Common myeloid progenitor, CD34-positive (primary cell): ENCODE measurements around the gene AGPAT3.

ENCODE experiments used
- CTCF ChIA-PET: fragments of 350-600 bp; sonication (Branson Sonifier 250); formaldehyde crosslinking; loops from one replicate; lab custom pipeline; 2021; ENCODE audit warnings: antibody characterized with exemption; lab: Charles Lee
- POLR2A ChIA-PET: fragments of 350-600 bp; sonication (Branson Sonifier 250); formaldehyde crosslinking; loops from one replicate; lab custom pipeline; 2021; ENCODE audit warnings: antibody characterized with exemption; lab: Charles Lee
- DNase-seq, 3 donors: peaks; one replicate each; pipeline versions ENCODE4 v3.0.0 to v3.0.0-alpha.2; 2013
- H3K27ac ChIP-seq, 2 experiments: 1 replicate in 1 of 2; 2 replicates in 1 of 2; pipeline ENCODE4 v1.7.0; 2013; ENCODE audit warnings: inconsistent platforms in 2 of 2, low read length in 2 of 2, mild to moderate bottlenecking in 2 of 2, low read depth in 1 of 2, moderate library complexity in 1 of 2; ENCODE audit not compliant: severe bottlenecking in 2 of 2, insufficient read depth in 1 of 2, poor library complexity in 1 of 2
- H3K27me3 ChIP-seq, 5 experiments: replicated peaks in 2 of 5; 1 replicate in 3 of 5; 2 replicates in 2 of 5; pipeline versions ENCODE4 v1.6.1 to v1.7.0; 2013; ENCODE audit warnings: low read length in 4 of 5, mild to moderate bottlenecking in 2 of 5, moderate library complexity in 2 of 5, inconsistent platforms in 1 of 5; ENCODE audit not compliant: insufficient read depth in 5 of 5, control insufficient read depth in 4 of 5
- H3K36me3 ChIP-seq, 4 experiments: 1 replicate in 2 of 4; 2 replicates in 2 of 4; pipeline versions ENCODE4 v1.6.1 to v1.7.0; 2013; ENCODE audit warnings: low read length in 3 of 4, control low read depth in 1 of 4, mild to moderate bottlenecking in 1 of 4; ENCODE audit not compliant: control insufficient read depth in 4 of 4, insufficient read depth in 4 of 4
- H3K4me1 ChIP-seq, 4 experiments: 1 replicate in 3 of 4; 2 replicates in 1 of 4; pipeline versions ENCODE4 v1.6.1 to v1.7.1; 2013; ENCODE audit warnings: low read length in 3 of 4, mild to moderate bottlenecking in 3 of 4, control low read depth in 1 of 4, inconsistent platforms in 1 of 4, moderate library complexity in 1 of 4; ENCODE audit not compliant: control insufficient read depth in 4 of 4, insufficient read depth in 4 of 4; ENCODE audit errors: control extremely low read depth in 1 of 4
- H3K4me3 ChIP-seq, 7 experiments: 1 replicate in 4 of 7; 2 replicates in 3 of 7; pipeline versions ENCODE4 v1.5.1 to v1.7.0; 2013; ENCODE audit warnings: mild to moderate bottlenecking in 7 of 7, low read length in 6 of 7, moderate library complexity in 6 of 7, inconsistent platforms in 2 of 7, low read depth in 2 of 7, control low read depth in 1 of 7; ENCODE audit not compliant: insufficient read depth in 4 of 7, control insufficient read depth in 1 of 7; ENCODE audit errors: extremely low read depth in 1 of 7
- H3K9me3 ChIP-seq, 5 experiments: 1 replicate in 4 of 5; 2 replicates in 1 of 5; pipeline versions ENCODE4 v1.6.1 to v1.7.1; 2013; ENCODE audit warnings: low read length in 4 of 5, mild to moderate bottlenecking in 2 of 5, inconsistent platforms in 1 of 5, low read depth in 1 of 5, moderate library complexity in 1 of 5; ENCODE audit not compliant: control insufficient read depth in 4 of 5, insufficient read depth in 2 of 5; ENCODE audit errors: control extremely low read depth in 1 of 5
- WGBS: methylation state at CpG from one replicate; pipeline ENCODE4 v1.1.5; 2013; ENCODE audit not compliant: insufficient coverage; 5-methylcytosine and 5-hydroxymethylcytosine counted together

Gene AGPAT3

DNA sequence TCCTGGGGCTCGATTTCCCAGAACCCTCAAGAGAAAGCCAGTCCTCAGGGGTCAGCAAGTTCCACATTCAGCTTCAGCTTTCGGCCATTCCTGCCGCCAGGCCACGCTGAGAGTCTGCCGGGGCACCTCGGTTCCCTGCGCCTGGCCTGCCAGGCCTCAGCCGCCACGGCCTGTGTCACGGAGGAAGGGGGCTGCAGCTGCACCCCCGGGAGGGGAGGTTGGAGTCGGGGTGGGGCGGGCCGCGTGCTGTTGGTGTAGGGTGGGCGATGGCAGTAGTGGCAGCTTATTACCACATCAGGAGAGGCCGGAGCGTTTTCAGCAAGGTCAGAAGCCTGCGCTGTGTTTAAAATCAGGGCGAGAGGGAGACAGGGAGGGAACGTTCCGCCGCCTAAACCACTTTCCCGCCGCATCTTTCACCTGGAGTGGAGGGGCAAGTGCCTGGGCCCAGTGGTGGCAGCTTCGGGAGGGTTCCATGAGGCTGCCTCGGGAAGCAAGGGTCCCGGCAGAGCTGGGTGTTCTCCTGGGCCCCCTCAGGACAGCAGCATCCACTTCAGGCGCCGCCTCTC lies 78.6 kb downstream of the AGPAT3 start:
- ChIA-PET CTCF (no interaction called here), POLR2A (no interaction called here)
- no peak overlapping the region for H3K4me3 ChIP-seq
- peaks cover 0 to 8% (median 4%) of the 10 kb centered on the region in 4 experiments for H3K4me1 ChIP-seq
- peaks cover 0 to 21% (median 11%) of the 10 kb centered on the region in 4 experiments for H3K36me3 ChIP-seq
- WGBS = 98% methylated on average over 29 of the region's 30 CpGs
- DNase-seq = no peak
- H3K27ac ChIP-seq = no peak overlapping the region
- no peaks in the 10 kb centered on the region for H3K27me3 ChIP-seq
- peaks cover 0 to 7% (median 0%) of the 10 kb centered on the region in 5 experiments for H3K9me3 ChIP-seq

DNA sequence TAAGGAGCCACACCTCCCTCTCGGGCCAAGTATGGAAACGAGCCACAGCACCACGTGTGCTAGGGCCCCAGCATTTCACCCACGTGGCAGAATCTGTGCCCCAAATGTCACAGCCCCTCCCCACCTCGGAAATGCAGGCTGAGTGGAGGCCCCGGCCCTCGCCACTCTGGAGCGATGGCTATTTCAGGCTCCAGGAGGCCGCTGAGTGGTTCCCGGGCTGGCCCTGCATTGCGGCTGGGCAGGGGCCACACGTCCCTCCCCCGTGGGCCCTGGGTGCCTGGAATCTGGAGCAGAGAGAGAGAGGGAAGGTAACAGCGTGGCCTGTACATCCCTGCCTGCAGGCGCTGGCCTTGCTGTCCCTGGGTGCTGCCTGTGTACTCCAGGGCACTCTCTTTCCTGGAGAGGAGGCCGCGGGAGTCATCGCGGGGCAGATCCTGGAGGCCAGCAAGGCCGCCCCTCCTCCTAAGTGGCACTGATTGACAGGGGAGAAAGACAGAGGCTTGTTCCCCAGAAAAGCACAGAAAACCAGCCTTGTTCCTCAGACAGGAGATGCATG lies 79.1 kb downstream of the AGPAT3 start:
- H3K27me3 ChIP-seq = no peaks in the 10 kb centered on the region
- CTCF ChIA-PET = interaction anchor here (0.8 kb wide), 1 partner anchor 60 kb away, joined by 3 read pairs; no protein-coding TSS in a partner anchor
- DNase-seq = no peak
- POLR2A ChIA-PET = no interaction called here
- WGBS = 98% methylated on average over 15 of the region's 20 CpGs
- H3K4me1 ChIP-seq = peaks cover 0 to 3% (median 0%) of the 10 kb centered on the region in 4 experiments
- no peak overlapping the region for H3K4me3 ChIP-seq
- peaks cover 0 to 13% (median 2%) of the 10 kb centered on the region in 5 experiments for H3K9me3 ChIP-seq
- H3K36me3 ChIP-seq = peaks cover 0 to 21% (median 14%) of the 10 kb centered on the region in 4 experiments
- H3K27ac ChIP-seq = no peak overlapping the region

DNA sequence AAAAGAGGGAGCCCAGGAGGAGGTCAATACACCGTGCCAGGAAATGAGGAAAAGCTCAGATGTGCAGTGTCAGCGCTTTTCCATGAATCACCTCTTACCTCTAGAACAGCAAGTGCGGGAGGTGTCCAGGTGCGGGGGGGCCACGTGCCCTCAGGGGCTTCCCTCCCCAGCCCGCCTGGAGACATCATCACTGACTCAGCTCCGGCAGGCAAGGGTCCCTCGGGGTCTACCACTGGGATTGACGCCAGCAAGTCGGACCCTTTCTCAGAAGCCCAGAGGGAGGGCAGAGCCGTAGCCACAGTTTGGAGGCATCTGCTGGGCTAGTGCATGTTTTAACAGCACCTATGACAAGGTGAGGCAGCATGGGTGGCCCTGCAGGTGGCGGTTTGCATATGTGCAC lies 79.7 kb downstream of the AGPAT3 start:
- WGBS = 97% methylated on average over 12 of the region's 12 CpGs
- Histone ChIP-seq H3K4me3 (no peak overlapping the region), H3K9me3 (peaks cover 0 to 16% (median 2%) of the 10 kb centered on the region in 5 experiments), H3K27ac (no peak overlapping the region), H3K27me3 (no peaks in the 10 kb centered on the region), H3K36me3 (peaks cover 0 to 22% (median 13%) of the 10 kb centered on the region in 4 experiments), H3K4me1 (peaks cover 0 to 3% (median 0%) of the 10 kb centered on the region in 4 experiments)
- DNase-seq = no peak
- POLR2A ChIA-PET = no interaction called here
- CTCF ChIA-PET = interaction anchor here (0.8 to 1.0 kb wide), 2 partner anchors 61 to 134 kb away, joined by 3 read pairs; no protein-coding TSS in a partner anchor

DNA sequence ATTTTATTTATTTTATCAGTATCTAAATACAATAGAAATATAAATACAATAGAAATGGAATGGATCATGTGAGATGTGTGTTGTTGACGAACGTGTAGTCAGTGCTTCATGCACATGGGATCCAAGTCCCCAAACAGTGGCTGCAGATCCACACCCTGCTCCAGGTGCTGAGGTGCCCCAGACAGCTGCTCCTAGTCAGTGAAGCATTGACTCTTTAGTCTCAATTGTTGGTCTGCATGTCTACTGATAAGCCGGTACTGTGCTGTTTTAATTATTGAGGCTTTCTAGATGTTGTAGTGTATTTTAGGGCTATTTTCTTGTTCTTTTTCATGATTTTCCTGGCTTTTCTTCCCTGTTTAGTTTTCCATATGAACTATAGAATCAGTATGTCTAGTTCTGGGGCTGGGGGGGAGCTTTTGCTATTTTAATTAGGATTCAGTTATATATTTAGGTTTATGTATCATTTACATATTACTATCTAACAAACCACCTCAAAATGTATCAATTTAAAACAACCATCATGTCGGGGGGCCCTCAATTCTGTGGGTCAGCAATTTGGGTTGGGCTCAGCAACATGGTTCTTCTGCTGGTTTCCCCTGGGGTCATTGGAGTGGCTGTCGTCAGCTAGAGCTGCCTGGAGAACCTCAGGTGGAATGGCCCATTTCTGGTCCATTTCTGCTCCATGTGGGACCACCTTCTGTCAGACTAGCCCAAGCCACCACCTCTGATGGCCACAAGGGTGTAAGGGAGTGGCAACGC lies 83.9 kb downstream of the AGPAT3 start:
- Histone ChIP-seq H3K27ac (no peak overlapping the region), H3K27me3 (no peaks in the 10 kb centered on the region), H3K9me3 (peaks cover 0 to 16% (median 2%) of the 10 kb centered on the region in 5 experiments), H3K4me1 (peaks cover 0 to 3% (median 0%) of the 10 kb centered on the region in 4 experiments), H3K36me3 (peaks cover 0 to 20% (median 11%) of the 10 kb centered on the region in 4 experiments), H3K4me3 (no peak overlapping the region)
- POLR2A ChIA-PET = no interaction called here
- WGBS = 97% methylated on average over 4 of the region's 6 CpGs
- CTCF ChIA-PET = interaction anchor here (0.6 to 1.2 kb wide), 3 partner anchors 8 to 19 kb away, joined by 3 to 5 read pairs (median 4); no protein-coding TSS in a partner anchor
- DNase-seq = no peak

DNA sequence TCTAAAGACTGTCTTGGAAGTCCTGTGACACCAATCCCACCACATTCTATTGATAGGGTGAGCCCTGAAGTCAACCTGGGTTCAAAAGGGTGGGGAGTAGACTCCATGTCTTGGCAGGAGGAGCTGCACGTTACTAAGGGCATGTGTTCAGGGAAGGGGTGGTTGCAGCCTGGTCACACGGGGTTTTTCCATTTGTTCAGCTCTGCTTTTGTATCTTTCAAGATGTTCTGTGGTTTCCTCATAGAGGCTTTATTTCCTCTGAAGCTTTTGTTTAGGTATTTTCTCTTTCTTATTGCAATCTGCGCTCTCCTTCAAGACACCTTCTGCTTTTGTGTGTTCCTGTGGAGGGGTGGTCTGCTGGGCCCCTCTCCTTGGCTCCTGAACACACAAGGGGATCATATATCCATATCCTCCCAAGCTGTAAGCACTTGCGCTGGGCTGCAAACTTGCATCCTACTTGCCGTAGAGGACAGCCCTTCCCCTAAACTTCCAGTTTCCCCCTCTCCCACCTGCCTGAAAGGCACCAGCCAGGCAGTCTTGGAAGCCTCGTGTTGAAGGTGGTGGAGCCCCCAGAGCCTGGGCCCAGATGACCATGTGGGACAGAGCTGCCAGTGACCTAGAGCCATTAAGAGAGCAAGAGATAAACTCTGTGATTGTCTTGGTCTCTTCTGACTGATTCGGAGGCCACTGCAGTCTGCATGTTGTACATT lies 84.6 kb downstream of the AGPAT3 start:
- ChIA-PET POLR2A (no interaction called here), CTCF (interaction anchor here (1.0 to 1.2 kb wide), 2 partner anchors 9 to 11 kb away, joined by 4 to 5 read pairs; no protein-coding TSS in a partner anchor)
- Histone ChIP-seq H3K27me3 (no peaks in the 10 kb centered on the region), H3K9me3 (peaks cover 0 to 16% (median 2%) of the 10 kb centered on the region in 5 experiments), H3K27ac (no peak overlapping the region), H3K4me3 (no peak overlapping the region), H3K4me1 (peaks cover 0 to 3% (median 0%) of the 10 kb centered on the region in 4 experiments), H3K36me3 (peaks cover 0 to 20% (median 12%) of the 10 kb centered on the region in 4 experiments)
- no peak for DNase-seq
- WGBS = 80% methylated on average over 6 of the region's 7 CpGs

DNA sequence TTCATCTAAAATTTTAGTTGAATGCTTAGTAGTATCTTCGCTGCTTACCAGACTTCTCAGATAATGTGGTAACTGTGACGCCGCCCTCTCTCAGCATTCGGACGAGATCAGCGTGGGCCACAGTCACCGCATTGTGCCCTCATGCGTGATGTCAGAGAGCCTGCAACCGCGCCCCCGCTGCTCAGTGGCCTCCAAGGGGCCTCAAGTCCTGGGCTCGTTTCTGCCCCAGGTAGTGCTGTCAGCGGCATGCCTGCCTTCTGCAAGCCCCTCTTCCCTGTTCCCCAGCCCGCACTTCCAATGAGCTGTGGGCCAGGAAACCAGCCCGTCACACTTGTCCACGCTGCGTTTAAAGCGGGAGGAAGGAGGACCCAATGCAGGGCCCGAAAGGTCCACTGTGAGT lies 85.5 kb downstream of the AGPAT3 start:
- DNase-seq = no peak
- Histone ChIP-seq H3K27me3 (no peaks in the 10 kb centered on the region), H3K9me3 (peaks cover 0 to 16% (median 2%) of the 10 kb centered on the region in 5 experiments), H3K4me3 (no peak overlapping the region), H3K27ac (no peak overlapping the region), H3K4me1 (peaks cover 0 to 3% (median 0%) of the 10 kb centered on the region in 4 experiments), H3K36me3 (peaks cover 0 to 20% (median 13%) of the 10 kb centered on the region in 4 experiments)
- 98% methylated on average over 16 of the region's 19 CpGs for WGBS
- POLR2A ChIA-PET = no interaction called here
- CTCF ChIA-PET = interaction anchor here (0.9 kb wide), 1 partner anchor 11 kb away, joined by 3 read pairs; no protein-coding TSS in a partner anchor
